Immature natural killer cell (primary cell): ENCODE data around the gene IFNL1. TPM values are rescaled to one million over a fixed set of nuclear protein-coding genes. Genes with fewer than 3 reads are reported as not detected.
"Not testable (repeated sequence)": the region's sequence is repeated elsewhere in the genome, so short reads cannot be mapped to it uniquely, and the experiment has no call there.

Experiments
- DNase-seq, 3 donors: peaks; one replicate each; pipeline ENCODE4 v3.0.0; 2022; ENCODE audit warnings: mixed read lengths in 1 of 3
- H3K27ac Mint-ChIP-seq, 6 donors: one replicate each; pipeline ENCODE4 v1.8.0; 2020; ENCODE audit warnings: mixed read lengths in 6 of 6, mild to moderate bottlenecking in 5 of 6, inconsistent platforms in 4 of 6, moderate library complexity in 3 of 6
- H3K27me3 Mint-ChIP-seq, 3 donors: one replicate each; pipeline ENCODE4 v1.8.0; 2020 to 2021; ENCODE audit warnings: low read depth in 3 of 3, mild to moderate bottlenecking in 3 of 3, mixed read lengths in 3 of 3, moderate library complexity in 3 of 3, inconsistent platforms in 1 of 3
- H3K36me3 Mint-ChIP-seq, 3 donors: one replicate each; pipeline ENCODE4 v1.8.0; 2020; ENCODE audit warnings: mixed read lengths in 3 of 3, inconsistent platforms in 2 of 3, mild to moderate bottlenecking in 2 of 3
- H3K4me1 Mint-ChIP-seq, 2 donors: one replicate each; pipeline ENCODE4 v1.8.0; 2020; ENCODE audit warnings: inconsistent platforms in 2 of 2, mild to moderate bottlenecking in 2 of 2, mixed read lengths in 2 of 2, moderate library complexity in 1 of 2
- H3K4me3 Mint-ChIP-seq, 5 donors: one replicate each; pipeline ENCODE4 v1.8.0; 2020; ENCODE audit warnings: mild to moderate bottlenecking in 5 of 5, mixed read lengths in 5 of 5, inconsistent platforms in 3 of 5, moderate library complexity in 3 of 5
- H3K9me3 Mint-ChIP-seq, 6 donors: one replicate each; pipeline ENCODE4 v1.8.0; 2020; ENCODE audit warnings: mild to moderate bottlenecking in 6 of 6, mixed read lengths in 6 of 6, inconsistent platforms in 4 of 6, moderate library complexity in 3 of 6
- polyA plus RNA-seq, 3 donors: library from polyadenylated mRNA; unstranded; fragments of 300-500 nt; fragmentation: Illumina TruSeq; gene quantifications; one replicate each; pipeline ENCODE4 v1.2.3, GENCODE V29; 2021

The IFNL1 gene
- polyA plus RNA-seq, 3 donors from 2014 or later: 2.2 to 4.8 (median 2.3) TPM

DNA sequence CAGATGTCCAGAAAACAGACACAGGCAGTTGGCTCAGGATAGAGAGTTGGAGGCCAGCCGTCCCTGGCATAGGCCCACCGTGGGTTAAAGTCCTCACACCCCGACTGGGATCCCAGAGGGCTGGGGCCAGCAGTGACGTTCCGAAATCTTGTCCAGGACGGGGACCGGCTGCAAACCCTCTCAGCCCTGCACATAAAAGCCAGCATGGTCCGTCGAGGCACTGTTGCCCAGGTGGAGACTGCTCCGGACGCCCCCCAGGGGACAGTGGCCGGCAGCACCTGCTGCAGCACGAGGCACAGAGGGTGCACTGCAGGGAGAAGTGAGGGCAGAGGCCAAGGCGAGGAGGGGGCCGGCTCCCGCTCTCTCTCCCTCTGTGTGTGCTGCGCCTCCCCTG is 32.3 kb upstream of the IFNL1 start:
- no peak for DNase-seq
- Mint-ChIP-seq H3K4me1 (peaks cover 7 to 16% of the 10 kb centered on the region in 2 donors), H3K9me3 (no peaks in the 10 kb centered on the region), H3K27me3 (peaks cover 13 to 22% (median 16%) of the 10 kb centered on the region in 3 donors), H3K27ac (no peak overlapping the region), H3K4me3 (peak overlapping the region; percentile 10 to 75 (median 28)), H3K36me3 (peaks cover 0 to 3% (median 0%) of the 10 kb centered on the region in 3 donors)

DNA sequence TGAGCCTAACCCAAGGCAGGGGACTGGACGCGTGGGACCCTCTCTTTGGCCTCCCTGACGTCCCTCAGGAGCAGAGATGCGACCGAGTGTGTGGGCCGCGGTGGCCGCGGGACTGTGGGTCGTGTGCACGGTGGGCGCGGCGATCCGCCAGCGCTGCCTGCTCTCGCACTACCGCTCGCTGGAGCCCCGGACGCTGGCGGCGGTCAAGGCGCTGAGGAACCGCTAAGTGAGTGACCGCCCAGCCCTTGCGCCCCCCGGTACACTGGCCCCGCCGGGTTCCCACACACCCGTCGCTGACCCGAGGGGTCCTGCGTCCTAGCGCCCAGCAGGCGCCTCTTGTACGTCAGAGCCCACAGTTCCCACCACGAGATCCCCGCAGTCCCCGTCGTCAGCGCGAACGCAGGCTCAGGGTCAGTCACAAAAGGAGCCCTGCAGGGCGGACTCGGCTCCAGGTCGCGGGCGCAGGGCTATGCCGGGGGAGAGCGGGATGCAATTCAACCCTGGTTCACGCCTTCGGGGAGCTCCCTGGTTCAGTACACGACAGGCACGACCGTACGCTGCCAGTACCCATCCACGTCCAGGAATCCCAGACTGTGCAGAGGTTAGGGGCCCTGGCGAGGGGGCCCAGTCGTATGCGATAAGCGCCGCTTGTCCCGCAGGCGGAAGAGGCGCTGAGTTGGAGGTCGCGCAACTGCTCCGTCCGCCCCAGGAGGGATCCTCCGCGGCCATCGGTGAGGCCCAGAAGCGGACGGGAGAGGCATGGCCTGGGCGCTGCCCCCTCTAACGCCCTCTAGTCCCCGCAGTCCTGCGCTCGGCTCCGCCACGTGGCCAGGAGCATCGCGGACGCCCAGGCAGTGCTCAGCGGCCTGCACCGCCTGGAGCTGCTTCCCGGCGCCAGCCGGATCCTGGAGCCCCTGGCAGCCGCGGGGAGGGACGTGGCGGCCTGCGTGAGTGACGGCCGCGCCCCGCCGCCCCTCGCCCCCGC is 31.6 kb upstream of the IFNL1 start:
- Mint-ChIP-seq H3K27ac (no peak overlapping the region), H3K27me3 (peaks cover 13 to 24% (median 16%) of the 10 kb centered on the region in 3 donors), H3K9me3 (no peaks in the 10 kb centered on the region), H3K4me3 (peak overlapping the region; percentile 25 to 53 (median 50)), H3K4me1 (peaks cover 7 to 16% of the 10 kb centered on the region in 2 donors), H3K36me3 (peaks cover 0 to 3% (median 0%) of the 10 kb centered on the region in 3 donors)
- DNase-seq: peak in 1 of 3 donors; percentile 9

DNA sequence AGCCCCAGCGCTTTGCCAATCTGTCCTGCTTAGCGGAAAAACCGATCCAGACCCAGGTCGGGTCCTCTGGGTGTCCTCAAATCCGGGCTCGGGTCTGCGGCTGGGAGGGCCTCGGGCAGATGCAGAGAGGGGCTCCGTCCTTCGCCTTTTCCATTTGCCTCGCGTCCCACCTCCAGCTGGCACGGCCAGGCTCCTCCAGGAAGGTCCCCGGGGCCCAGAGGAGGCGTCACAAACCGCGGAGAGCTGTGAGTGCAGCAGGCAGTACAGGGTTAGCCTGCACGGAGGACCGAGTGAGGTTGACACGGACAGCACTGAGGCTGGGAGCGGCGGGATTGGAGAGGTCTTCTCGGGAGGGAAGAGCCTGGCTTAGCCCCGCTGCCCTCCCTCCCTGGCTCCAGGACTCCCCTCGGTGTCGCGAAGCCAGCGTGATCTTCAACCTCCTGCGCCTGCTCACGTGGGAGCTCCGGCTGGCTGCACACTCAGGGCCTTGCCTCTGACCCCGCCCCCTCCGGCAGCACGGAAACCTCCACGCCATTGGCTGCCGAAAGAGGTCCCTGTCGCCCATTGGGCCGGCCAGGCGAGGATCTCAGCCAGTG is 30.8 kb upstream of the IFNL1 start:
- DNase-seq: no peak
- peaks cover 7 to 16% of the 10 kb centered on the region in 2 donors for H3K4me1 Mint-ChIP-seq
- H3K36me3 Mint-ChIP-seq: peaks cover 0 to 3% (median 0%) of the 10 kb centered on the region in 3 donors
- no peak overlapping the region for H3K27ac Mint-ChIP-seq
- peak overlapping the region in 1 of 5 donors; percentile 24 for H3K4me3 Mint-ChIP-seq
- H3K9me3 Mint-ChIP-seq: no peaks in the 10 kb centered on the region
- peaks cover 16 to 24% (median 16%) of the 10 kb centered on the region in 3 donors for H3K27me3 Mint-ChIP-seq

DNA sequence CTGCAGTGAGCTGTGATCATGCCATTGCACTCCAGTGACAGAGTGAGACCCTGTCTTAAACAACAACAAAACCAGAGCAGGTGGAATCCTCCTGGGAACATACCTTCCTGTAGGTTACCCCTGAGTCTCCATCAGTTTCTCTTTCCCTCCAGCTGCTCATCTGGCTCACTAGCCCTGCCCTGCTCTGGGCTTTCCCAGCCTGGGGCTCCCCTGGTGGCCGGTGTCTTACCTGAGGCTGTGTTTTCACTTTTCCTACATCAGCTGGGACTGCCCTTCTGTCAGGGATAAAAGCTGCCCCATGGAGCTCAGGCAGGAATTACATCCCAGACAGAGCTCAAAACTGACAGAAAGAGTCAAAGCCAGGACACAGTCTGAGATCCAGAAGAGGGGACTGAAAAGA is 28.1 kb upstream of the IFNL1 start, which contains the start of gene IFNL2:
Gene IFNL2 (plus strand): TSS at position 312 of the 400 bp plus-strand sequence. CDS start 173 bp downstream, outside the sequence.
- Mint-ChIP-seq H3K4me1 (peaks cover 7 to 16% of the 10 kb centered on the region in 2 donors), H3K27me3 (peaks cover 8 to 16% (median 15%) of the 10 kb centered on the region in 3 donors), H3K27ac (peak within 1 kb of the TSS in 1 of 6 donors; percentile 9)
- DNase-seq, H3K4me3 Mint-ChIP-seq, H3K9me3 Mint-ChIP-seq, H3K36me3 Mint-ChIP-seq: not testable (repeated sequence)

DNA sequence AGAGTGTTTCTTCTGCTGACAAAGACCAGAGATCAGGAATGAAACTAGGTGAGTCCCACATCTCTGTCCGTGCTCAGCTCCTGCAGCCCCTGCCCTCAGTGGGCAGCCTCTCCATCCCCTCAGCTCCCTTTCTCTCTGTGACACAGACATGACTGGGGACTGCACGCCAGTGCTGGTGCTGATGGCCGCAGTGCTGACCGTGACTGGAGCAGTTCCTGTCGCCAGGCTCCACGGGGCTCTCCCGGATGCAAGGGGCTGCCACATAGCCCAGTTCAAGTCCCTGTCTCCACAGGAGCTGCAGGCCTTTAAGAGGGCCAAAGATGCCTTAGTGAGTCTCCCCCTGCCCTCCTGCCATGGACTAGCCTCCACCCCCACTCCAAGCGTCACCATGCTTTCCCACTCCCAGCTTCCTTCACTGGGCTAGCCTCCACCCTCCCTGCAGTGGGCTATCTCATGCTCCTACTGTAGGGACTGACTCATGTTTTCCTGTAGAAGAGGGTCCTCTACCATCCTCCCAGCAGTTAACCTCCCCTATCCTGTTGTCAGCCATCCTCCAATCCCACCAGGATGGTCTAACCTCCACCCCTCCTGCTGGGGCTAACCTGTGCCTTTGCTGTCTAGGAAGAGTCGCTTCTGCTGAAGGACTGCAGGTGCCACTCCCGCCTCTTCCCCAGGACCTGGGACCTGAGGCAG is 27.5 kb upstream of the IFNL1 start:
- H3K36me3 Mint-ChIP-seq, H3K9me3 Mint-ChIP-seq, H3K4me3 Mint-ChIP-seq, DNase-seq: not testable (repeated sequence)
- Mint-ChIP-seq H3K27ac (peak overlapping the region in 1 of 6 donors; percentile 9), H3K27me3 (peaks cover 6 to 15% (median 10%) of the 10 kb centered on the region in 3 donors), H3K4me1 (peaks cover 2 to 14% of the 10 kb centered on the region in 2 donors)

- not testable (repeated sequence) for H3K27ac Mint-ChIP-seq, H3K9me3 Mint-ChIP-seq, H3K4me1 Mint-ChIP-seq, H3K27me3 Mint-ChIP-seq, DNase-seq, H3K4me3 Mint-ChIP-seq, H3K36me3 Mint-ChIP-seq
These were observed 26.8 kb upstream of the IFNL1 start for GRCh38 chr19:39269369-39269768.

- Mint-ChIP-seq H3K4me1 (peaks cover 0 to 3% of the 10 kb centered on the region in 2 donors), H3K9me3 (no peaks in the 10 kb centered on the region), H3K4me3 (no peak overlapping the region), H3K27ac (no peak overlapping the region), H3K36me3 (peaks cover 0 to 4% (median 0%) of the 10 kb centered on the region in 3 donors), H3K27me3 (peaks cover 0 to 8% (median 5%) of the 10 kb centered on the region in 3 donors)
- no peak for DNase-seq
These were observed 26.0 kb upstream of the IFNL1 start for GRCh38 chr19:39270036-39270871.

DNA sequence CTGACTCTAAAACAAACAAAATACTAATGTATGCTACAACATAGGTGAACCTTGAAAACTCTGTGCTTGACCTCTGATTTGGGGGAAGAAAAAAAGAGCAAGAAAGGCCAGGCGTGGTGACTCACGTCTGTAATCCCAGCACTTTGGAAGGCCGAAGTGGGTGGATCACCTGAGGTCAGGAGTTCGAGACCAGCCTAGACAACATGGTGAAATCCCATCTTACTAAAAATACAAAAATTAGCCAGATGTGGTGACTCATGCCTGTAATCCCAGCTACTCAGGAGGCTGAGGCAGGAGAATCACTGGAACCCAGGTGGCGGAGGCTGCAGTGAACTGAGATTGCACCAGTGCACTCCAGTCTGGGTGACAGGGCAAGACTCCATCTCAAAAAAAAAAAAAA is 22.3 kb upstream of the IFNL1 start:
- peak overlapping the region in 1 of 6 donors; percentile 5 for H3K27ac Mint-ChIP-seq
- DNase-seq, H3K4me1 Mint-ChIP-seq, H3K27me3 Mint-ChIP-seq, H3K4me3 Mint-ChIP-seq, H3K36me3 Mint-ChIP-seq, H3K9me3 Mint-ChIP-seq: not testable (repeated sequence)

GRCh38 chr19:39275578-39275977 is 20.6 kb upstream of the IFNL1 start:
- no peak for DNase-seq
- Mint-ChIP-seq H3K4me3 (no peak overlapping the region), H3K4me1 (no peaks in the 10 kb centered on the region), H3K27me3 (peaks cover 2 to 3% (median 2%) of the 10 kb centered on the region in 3 donors), H3K27ac (no peak overlapping the region), H3K36me3 (peaks cover 0 to 3% (median 3%) of the 10 kb centered on the region in 3 donors), H3K9me3 (no peaks in the 10 kb centered on the region)

GRCh38 chr19:39276740-39277139 is 19.5 kb upstream of the IFNL1 start:
- Mint-ChIP-seq H3K36me3 (peaks cover 0 to 3% (median 0%) of the 10 kb centered on the region in 3 donors), H3K27ac (no peak overlapping the region), H3K27me3 (peaks cover 0 to 3% (median 2%) of the 10 kb centered on the region in 3 donors), H3K4me1 (no peaks in the 10 kb centered on the region), H3K9me3 (no peaks in the 10 kb centered on the region), H3K4me3 (no peak overlapping the region)
- no peak for DNase-seq

- Mint-ChIP-seq H3K9me3 (no peaks in the 10 kb centered on the region), H3K27ac (no peak overlapping the region), H3K4me1 (no peaks in the 10 kb centered on the region), H3K27me3 (peaks cover 0 to 3% (median 0%) of the 10 kb centered on the region in 3 donors), H3K4me3 (no peak overlapping the region), H3K36me3 (peaks cover 0 to 3% (median 0%) of the 10 kb centered on the region in 3 donors)
- DNase-seq: no peak
These were observed 18.6 kb upstream of the IFNL1 start for GRCh38 chr19:39277598-39277997.

GRCh38 chr19:39282021-39282420 is 14.2 kb upstream of the IFNL1 start:
- Mint-ChIP-seq H3K4me1 (no peaks in the 10 kb centered on the region), H3K4me3 (no peak overlapping the region), H3K27ac (no peak overlapping the region), H3K27me3 (peaks cover 0 to 3% (median 0%) of the 10 kb centered on the region in 3 donors), H3K9me3 (no peaks in the 10 kb centered on the region), H3K36me3 (peaks cover 0 to 3% (median 3%) of the 10 kb centered on the region in 3 donors)
- no peak for DNase-seq

- Mint-ChIP-seq H3K27me3 (peaks cover 0 to 2% (median 0%) of the 10 kb centered on the region in 3 donors), H3K27ac (no peak overlapping the region), H3K9me3 (no peaks in the 10 kb centered on the region), H3K36me3 (peaks cover 3 to 10% (median 4%) of the 10 kb centered on the region in 3 donors), H3K4me3 (no peak overlapping the region), H3K4me1 (no peaks in the 10 kb centered on the region)
- no peak for DNase-seq
These were observed 12.2 kb upstream of the IFNL1 start for GRCh38 chr19:39284032-39284431.
